UCSD-AML1 (cell line): ENCODE data around the gene TGM6.

Source experiments
- DNase-seq: peaks from one replicate; lab custom pipeline; 2025; ENCODE audit not compliant: unreplicated experiment; lab: John Stamatoyannopoulos, UW

The TGM6 gene

DNA sequence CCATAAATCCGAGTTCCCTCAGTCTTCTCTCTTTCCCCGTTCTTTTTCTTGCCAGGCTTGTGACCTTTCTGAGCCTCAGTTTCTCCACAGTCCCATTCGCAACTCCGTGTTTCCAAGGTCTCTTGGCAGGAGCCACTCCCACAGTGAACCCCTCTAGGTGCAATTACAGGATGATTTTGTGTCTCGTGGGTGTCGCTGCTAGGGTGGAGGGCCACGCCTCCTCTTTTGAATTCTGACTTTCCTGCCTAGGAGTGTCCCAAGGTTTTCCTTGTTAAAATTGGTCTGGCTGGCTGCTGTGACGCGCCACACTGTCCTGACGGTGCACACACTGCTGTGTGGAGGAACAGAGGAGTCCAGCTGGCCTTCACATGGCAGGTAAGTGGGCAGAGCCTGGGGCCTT, at the start of gene TGM6:
TSS of gene TGM6 (plus strand) at position 301 of the 400 bp plus-strand sequence. CDS start at position 369, 68 bp downstream.
- no peak for DNase-seq

DNA sequence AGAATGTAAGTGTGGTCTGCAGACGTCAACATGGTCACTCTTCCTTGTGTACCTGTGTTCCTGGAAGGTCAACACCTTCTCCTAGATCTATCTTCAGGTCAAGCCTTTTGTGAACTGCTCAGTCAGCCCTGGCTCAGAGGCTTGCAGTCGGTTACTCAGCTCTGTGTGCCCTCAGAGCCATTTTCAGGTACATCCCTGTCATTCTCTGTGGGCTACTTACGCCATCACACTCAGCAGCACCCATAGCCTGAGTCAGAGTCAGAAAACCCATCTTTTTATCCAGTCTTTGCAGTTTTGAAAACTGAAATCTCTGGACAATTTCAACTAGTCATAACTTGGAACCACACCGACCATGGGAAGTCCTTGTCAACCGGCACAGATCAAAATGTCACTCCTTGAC, 49.6 kb upstream of the TGM6 start:
- no peak for DNase-seq

DNA sequence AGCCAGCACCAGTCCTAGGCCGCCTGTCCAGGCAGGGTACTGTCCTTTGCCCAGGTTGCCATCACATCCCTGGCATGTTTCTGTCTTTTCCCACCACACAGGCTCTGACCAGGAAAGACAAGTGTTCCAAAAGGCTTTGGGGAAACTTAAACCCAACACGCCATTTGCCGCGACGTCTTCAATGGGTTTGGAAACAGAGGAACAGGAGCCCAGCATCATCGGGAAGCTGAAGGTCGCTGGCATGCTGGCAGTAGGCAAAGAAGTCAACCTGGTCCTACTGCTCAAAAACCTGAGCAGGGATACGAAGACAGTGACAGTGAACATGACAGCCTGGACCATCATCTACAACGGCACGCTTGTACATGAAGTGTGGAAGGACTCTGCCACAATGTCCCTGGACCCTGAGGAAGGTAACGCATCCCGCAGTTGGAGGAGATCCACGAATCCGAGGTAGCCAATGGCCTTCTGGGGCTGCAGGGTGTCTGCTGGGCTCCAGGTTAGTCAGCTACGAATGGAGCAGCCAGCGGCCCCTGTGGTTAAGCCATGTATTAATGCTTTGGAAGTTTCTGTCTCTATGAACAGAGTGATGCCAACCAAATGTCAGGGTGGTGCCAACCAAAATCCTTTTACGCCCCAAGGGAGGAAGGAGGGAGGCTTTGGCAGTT, 48.7 kb upstream of the TGM6 start:
- no peak for DNase-seq

DNA sequence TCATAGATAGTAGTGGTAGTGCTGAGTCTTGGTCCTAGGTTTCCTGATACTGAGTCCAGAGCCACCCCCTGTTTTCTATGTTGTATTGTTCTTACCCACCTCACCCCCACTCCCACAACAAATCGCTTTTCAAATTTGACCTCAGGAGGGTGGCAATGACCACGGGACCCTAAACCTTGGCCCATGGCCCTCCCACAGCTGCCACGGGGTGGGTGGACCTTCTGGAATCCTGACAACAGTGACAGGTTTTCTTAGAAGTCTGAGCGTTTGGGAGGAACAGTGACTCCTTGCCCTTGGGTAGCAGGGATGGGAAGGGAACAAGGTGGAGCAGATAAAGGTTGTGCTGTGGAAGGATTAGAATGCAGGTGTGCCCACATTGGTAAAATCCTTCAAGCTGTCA, 48.0 kb upstream of the TGM6 start:
- DNase-seq: no peak

DNA sequence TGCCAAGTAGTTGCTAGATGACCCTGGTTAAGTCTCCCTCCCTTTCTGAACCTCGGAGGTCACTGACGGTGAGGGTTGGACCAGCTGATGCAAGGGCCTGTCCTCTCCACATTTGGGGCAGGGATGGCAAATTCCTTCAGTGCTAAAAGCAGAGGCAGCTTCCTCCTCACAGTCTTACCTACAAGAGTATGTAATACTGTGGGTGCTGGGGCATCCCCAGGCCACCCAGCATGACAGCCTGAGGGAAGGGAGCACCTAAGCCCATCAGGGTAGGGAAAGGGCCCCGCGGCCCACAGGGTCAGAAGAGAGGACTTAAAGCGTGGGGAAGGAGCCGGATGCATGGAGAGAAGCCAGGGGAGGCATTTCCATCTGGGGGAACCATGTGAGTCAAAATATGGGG, 46.9 kb upstream of the TGM6 start:
- DNase-seq: no peak

DNA sequence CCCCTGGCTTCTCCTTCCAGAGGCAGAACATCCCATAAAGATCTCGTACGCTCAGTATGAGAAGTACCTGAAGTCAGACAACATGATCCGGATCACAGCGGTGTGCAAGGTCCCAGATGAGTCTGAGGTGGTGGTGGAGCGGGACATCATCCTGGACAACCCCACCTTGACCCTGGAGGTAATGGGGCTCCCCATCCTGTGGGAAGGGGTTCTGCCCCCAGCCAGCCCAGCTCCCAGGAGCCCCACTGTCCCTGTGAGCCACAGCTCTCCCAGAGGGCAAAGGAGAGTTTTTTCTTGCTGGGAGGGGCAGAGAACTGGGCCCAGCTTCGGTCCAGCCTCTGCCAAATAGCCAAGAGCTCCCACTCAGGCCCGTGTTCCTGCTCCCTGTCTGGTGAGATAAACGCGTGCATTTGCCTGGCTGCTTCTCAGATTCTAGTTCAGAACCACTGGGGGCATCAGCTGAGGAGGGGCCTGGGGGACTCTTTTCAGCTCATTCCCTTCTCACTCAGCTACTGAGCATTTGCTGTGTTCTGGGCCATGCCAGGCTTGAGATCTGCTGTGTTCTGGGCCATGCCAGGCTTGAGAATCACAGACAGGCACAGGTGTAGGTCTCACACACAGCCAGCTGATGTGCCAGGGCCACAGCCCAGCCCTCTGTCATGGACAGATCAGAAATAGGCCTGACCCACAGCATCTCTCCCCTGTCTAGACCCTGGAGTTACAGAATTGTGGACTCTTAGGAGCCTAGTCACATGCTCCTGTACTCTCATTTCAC, 45.4 kb upstream of the TGM6 start:
- no peak for DNase-seq

DNA sequence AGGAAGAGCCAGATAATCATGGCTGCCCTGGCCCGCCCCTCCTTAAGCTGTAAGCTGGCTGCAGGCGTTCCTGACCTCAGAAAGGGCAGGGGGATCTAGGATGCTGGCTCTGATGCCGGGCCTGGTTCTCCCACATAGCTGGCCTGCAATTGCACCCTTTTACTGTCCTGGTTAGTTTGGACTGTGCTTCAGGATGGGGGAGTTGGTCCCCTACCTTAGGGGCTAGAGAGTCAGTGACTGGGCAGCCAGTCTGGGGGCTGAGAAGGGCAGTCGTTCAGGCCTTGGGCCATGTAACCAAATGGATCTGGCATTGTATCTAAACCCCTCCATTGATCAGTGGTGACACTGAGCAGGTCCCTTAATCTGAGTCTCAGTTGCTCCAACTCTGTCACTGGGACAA, 44.2 kb upstream of the TGM6 start:
- no peak for DNase-seq

DNA sequence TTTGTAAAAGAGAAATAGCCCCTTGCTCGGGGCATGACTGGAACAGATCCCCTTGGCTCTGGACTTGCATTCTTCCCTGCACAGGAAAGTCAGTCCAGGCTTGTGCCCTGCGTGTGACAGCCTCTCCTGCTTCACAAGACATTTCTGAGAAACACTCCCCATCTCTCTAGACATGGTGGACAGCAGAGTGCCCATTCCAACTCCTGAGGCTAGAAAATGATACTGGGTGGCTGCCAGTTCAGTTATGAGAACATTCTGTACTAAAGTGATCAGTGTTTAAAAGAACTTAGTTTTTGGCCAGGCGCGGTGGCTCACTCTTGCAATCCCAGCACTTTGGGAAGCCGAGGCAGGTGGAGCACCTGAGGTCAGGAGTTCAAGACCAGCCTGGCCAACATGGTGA, 43.6 kb upstream of the TGM6 start:
- no peak for DNase-seq

DNA sequence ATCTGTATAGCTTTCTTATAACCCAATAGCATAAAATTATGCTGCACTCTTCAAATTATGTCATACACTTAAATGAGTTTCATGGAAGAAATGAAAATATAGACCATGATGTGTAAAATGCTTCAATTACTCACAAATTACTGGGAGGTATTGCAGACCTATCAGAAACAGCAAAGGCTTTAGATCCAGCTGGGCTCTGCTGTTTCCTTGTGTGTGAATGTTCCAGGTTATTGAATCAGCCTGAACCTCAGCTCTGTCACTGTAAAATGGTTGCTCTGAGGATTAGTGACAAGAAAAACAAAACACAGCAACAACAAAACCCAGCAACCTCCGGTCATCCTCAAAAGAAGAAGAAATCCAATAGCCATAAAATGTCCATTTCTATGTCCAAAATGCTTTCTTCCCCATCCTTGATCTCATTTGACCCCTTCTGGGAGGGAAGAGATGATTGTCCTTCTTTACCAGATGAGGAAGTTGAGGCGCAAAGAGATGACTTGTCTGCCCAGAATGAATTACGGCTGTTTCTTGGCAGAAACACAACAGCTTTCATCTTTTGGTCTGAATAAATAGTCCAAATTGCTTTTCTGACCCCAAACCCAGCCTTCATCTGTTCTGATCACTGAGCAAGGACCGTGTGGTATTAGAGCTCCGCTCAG, 42.2 kb upstream of the TGM6 start:
- DNase-seq: no peak

DNA sequence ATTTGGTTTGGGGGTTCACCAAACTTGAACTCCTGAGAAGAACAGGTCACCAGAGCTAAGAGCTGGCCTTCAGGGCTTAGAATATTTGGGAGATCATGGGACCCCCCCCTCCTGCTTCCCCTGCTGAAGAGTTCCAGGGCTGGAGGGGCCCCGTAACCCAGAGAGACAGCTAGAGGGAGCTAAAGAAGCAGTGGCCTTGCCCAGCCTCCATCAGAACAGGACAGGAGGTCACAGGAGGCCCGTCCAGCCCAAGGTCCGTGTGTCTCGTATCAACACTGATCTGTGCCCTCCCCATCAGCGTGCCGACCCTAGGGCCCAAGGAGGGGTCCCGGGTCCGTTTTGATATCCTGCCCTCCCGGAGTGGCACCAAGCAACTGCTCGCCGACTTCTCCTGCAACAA, 40.6 kb upstream of the TGM6 start:
- no peak for DNase-seq

DNA sequence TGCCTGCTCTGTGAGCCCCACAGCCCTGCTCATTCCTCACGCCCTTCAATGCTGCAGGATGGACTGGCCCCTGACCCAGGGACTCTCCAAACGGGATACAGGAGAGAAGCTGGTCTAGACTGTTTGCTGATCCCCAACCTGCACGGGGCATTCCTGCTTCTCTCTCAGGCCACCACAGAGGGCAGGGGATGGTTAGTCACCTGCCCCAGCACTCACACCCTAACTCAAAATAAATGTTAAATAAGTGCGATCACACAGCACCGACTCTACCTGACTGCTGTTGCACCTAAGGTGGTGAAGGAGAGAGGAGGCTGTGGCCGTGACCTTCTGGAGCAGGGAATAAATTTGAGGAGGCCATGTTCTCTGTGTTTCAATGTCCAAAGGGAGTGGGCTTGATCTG, 39.9 kb upstream of the TGM6 start:
- no peak for DNase-seq

DNA sequence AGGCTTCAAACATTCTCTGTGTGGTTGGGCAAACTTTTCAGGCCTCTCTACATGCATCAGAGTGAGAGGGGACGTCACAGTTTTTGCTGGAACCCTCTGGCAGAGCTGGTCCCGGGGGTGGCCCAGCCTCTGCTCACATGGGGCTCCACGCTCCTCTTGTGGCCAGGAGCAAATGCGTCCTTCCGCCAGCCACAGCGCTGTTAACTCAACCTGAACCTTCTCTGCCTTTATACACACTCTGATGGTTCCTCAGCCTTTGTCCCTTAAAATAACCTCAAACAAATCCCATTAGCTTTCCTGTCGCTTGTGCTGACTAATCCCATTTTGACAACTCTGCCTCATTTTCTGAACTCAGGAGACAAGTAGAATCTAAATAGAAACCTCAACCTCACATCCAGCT, 39.4 kb upstream of the TGM6 start:
- no peak for DNase-seq

DNA sequence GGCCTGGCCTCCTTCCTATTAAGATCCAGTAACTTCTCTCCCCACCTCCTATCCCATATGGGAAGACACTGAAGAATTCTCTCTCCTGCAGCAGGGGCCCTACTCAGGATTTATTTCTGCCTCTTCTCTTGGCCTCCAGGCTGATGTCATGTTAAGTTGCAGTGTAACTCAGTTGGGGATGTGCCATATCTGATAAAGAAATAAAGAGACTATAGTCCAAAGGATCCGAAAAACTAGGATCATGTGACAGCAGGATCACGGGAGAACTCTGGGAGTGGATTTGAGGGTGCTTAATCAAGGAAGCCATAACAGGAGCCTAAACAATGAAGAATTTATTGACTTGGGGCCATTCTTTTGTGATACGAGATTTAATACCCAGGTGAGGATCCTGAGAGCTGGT, 38.5 kb upstream of the TGM6 start:
- DNase-seq: no peak

DNA sequence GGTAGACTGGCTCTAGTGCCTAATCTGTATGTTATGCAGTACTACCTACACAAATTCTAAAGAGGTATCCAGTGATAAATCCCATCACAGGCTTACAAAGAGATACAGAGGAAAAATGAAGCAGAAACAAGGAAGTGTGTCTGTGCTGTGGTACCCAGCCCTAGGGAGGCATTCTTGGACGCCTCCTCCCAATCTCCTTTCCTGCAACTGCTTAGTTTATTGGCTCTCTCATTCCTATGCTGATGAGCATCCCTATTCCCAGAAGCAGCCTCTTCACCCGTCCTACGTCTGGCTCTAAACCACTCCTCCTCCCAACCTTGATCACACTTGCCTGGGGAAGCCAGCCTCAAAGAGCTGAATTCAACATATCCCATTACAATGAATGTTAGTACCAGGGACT, 34.5 kb upstream of the TGM6 start:
- DNase-seq: no peak

DNA sequence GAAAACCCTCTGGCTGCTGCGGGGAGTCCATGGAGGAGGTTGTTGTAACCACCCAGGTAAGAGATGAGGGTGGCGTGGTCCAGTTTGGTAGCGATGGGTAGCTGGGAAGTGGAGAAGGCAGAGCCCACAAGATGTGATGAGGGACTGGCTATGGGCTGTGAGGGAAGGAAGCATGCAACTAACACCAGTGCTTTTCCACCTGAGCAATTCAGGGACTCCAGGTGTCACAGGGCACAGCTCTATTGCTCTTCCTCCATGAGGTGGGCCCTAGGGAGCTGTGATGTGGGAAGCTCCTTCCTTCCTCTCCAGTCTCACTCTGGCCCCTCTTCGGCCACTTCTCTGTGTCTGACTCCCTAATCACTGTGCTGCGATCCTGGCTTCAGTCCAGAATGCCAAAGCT, 32.4 kb upstream of the TGM6 start:
- DNase-seq: no peak

DNA sequence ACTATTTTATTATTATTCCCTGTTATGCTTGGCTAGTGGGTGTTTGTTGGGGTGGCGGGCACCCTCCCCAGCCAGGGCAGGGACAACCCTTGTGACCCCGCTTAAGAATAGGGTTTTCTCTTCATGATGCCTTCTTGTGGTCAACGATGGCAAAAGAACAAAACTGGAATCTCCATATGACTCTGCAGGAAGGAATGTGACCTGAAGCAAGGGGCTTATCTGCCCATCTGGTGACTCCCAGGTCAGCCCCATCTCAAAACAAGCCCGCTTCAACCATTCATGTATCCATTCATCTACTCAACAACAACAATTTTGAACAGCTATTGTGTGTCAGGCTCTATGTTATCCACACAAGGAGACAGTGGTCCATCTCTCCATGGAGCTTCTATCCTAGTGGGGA, 30.9 kb upstream of the TGM6 start:
- DNase-seq: no peak

DNA sequence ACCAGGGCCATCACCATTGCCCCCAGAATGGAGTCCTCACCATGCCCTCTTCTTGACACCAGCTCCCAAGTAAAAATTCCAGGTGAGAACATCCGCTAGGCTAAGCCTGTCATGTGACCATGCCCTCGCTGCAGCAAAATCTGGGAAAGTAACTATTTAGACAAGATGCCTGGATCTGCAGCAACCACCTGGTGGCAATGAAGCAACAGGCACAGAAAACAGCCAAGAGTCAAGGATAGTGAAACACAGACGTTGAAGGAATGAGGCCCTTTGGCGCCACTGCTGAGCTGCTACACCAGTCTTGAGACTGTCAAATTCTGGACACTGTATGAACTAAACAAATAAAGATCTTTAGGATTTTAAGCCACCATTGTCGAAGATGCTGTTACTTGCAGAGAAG, 30.1 kb upstream of the TGM6 start:
- DNase-seq: no peak

DNA sequence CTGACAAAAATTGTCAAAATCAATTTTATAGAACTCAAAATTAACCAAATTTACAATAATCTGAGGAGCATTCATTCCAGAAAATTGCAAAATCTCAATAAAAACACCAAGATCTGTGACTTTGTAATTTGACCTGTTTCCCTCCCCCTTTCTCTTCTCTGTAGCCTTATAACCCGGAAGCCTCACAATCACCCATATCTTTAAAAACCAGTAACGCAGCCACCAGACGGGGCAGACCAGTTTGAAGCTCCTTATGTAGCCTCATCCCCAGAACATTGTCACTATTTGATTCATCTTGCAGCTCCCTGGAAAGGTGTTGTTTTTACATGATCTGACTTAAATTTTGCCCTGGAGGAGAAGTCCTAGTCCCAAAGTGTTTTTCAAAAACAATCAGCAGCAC, 27.5 kb upstream of the TGM6 start:
- DNase-seq: no peak

DNA sequence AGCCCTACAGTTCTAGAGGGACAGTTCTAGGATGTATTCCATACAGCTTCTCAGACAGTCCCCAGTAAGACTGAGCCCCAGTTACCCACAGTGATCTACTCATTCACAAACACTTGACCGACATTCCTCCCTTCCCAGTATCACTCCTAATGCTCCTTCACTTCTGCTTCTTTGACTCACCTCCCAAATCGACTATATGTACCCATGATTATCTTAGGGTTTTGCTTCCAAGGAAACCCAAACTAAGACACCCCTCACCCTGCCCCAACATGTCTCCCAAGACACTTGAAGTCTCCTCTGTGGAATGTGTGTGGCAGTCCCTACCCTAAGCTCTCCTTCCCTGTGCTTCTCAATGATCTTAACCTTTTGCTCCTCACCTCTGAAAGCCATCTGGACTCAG, 23.6 kb upstream of the TGM6 start:
- no peak for DNase-seq

DNA sequence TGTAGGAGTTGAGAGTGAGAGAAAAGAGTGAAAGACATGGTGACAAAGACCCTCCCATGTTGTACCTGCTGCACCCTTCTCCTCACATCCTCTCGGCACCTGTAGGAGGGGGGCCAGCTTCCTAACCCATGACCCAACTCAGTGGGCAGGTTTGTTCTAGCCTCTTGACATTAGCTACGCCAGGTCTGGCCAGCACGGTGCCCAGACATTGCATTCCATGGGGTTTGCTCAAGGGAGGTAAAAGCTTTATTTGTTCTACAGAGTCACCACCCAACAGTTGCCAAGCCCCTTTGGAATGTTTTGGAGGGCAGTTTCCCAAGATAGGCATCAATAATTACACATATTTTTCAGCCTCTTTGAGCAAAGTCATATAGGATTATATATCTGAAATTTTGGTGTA, 22.7 kb upstream of the TGM6 start:
- DNase-seq: no peak

DNA sequence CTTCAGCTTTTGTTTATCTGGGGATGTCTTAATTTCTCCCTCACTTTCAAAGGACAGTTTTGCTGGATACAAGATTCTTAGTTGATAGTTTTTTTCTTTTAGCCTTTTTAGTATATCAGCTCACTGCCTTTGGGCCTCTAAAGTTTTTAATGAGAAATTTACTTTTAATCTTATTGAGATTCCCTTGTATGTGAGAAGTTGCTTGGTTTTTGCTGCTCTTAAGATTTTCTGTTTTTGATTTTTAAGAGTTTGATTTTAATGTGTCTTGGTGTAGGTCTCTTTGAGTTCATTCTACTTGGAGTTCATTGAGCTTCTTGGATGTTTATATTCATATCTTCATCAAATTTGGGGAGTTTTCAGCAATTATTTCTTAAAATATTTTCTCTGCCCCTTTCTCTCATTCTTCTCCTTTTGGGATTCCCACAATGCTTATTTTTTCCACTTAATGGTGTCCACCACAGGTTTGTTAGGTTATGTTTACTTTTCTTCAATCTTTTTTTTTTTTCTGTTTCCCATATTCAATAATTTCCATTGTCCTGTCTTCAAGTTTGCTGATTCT, 19.6 kb upstream of the TGM6 start:
- DNase-seq: no peak

DNA sequence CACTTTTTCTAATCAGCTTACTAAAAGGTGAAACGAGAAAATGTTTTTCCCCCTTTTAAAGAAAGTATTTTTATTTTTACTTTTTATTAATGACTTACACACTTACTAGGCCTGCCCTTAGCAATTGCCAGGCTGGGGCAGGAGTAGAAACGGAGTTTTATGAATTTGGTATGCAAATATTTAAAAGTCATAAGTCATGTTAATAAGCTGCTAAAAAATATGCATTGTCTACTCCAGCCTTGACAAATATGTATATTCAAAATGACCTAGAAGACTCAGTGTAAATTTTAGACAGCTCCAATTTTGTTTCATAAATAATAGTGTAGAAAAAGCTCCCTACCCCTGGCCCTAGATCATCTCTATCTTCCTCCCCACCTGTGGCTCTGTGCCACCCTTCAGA, 17.5 kb upstream of the TGM6 start:
- DNase-seq: no peak
